AML-193 (cell line): Measurements from ENCODE around the gene GALNT1.

Source experiments
- DNase-seq, 2 experiments: peaks; one replicate each; lab custom pipeline; 2025; lab: John Stamatoyannopoulos, UW

GALNT1 gene

GRCh38 chr18:35756506-35757117, 175.1 kb downstream of the GALNT1 start:
- peak; percentile 54 to 57 for DNase-seq
